Kidney capillary endothelial cell (primary cell): ENCODE measurements around the gene PAFAH1B1.

Source experiments
- DNase-seq: peaks from one replicate; pipeline ENCODE4 v3.0.0-alpha.2; 2018; ENCODE audit warnings: low spot score

PAFAH1B1 gene

GRCh38 chr17:2704031-2704889 lies 110.8 kb downstream of the PAFAH1B1 start:
- DNase-seq: no peak

- no peak for DNase-seq
These were observed 111.4 kb downstream of the PAFAH1B1 start for GRCh38 chr17:2704890-2705248.

GRCh38 chr17:2705263-2705662 lies 111.8 kb downstream of the PAFAH1B1 start:
- DNase-seq: no peak

GRCh38 chr17:2705888-2706795 lies 112.7 kb downstream of the PAFAH1B1 start:
- DNase-seq: no peak

GRCh38 chr17:2706911-2707510 lies 113.6 kb downstream of the PAFAH1B1 start:
- no peak for DNase-seq

- no peak for DNase-seq
These were observed 114.5 kb downstream of the PAFAH1B1 start for GRCh38 chr17:2707721-2708584.

- no peak for DNase-seq
These were observed 115.2 kb downstream of the PAFAH1B1 start for GRCh38 chr17:2708585-2709182.

- DNase-seq: no peak
These were observed 115.8 kb downstream of the PAFAH1B1 start for GRCh38 chr17:2709183-2709661.

- DNase-seq: no peak
These were observed 116.8 kb downstream of the PAFAH1B1 start for GRCh38 chr17:2710071-2710802.

- no peak for DNase-seq
These were observed 117.6 kb downstream of the PAFAH1B1 start for GRCh38 chr17:2710803-2711607.

- DNase-seq: peak; percentile 97
These were observed 118.3 kb downstream of the PAFAH1B1 start, which contains the start of gene CLUH for GRCh38 chr17:2711608-2712299. TSS of gene CLUH (minus strand) at chr17:2711764. CDS start at chr17:2711661, 103 bp downstream.

GRCh38 chr17:2712300-2713043 lies 119.0 kb downstream of the PAFAH1B1 start:
- DNase-seq: no peak

GRCh38 chr17:2713881-2714280 lies 120.4 kb downstream of the PAFAH1B1 start:
- no peak for DNase-seq

- no peak for DNase-seq
These were observed 123.2 kb downstream of the PAFAH1B1 start for GRCh38 chr17:2716649-2717048.

- no peak for DNase-seq
These were observed 124.9 kb downstream of the PAFAH1B1 start for GRCh38 chr17:2718150-2718938.

- no peak for DNase-seq
These were observed 126.4 kb downstream of the PAFAH1B1 start for GRCh38 chr17:2719861-2720260.

- no peak for DNase-seq
These were observed 128.1 kb downstream of the PAFAH1B1 start for GRCh38 chr17:2721603-2722002.
